Forelimb muscle (tissue), 1 donor: ENCODE measurements around the gene DNAJB5. TPM values are rescaled to one million over a fixed set of nuclear protein-coding genes. Genes with fewer than 3 reads are reported as not detected.

ENCODE experiments used
- DNase-seq: peaks from one replicate; pipeline ENCODE4 v3.0.0-alpha.2; 2013; ENCODE audit warnings: low read depth
- polyA plus RNA-seq: library from polyadenylated mRNA; unstranded; fragments of 120-200 nt; gene quantifications from one replicate; pipeline ENCODE4 v1.2.1, GENCODE V29; 2013; ENCODE audit not compliant: insufficient read length

The DNAJB5 gene
- polyA plus RNA-seq, 1 donor, result 61.6 TPM

DNA sequence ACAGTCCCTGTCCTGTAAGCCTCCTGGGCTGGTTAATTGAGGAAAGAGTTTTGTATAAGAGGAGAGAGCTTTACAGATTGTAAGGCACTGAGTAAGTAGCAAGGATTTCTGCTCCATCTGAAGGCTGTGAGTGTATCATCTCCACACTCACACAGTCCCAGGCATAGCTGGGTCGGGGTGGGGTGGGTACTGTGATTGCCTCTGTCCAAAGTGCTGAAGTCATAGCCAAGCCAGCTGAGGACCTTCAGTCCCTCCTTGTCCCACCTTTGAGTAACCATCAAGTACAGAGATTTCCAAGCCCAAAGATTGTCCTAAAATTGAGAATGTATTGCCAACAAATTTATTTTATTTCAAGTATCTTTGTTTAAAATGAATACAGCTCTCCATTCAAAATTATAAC lies 5.5 kb upstream of the DNAJB5 start:
- no peak for DNase-seq

DNA sequence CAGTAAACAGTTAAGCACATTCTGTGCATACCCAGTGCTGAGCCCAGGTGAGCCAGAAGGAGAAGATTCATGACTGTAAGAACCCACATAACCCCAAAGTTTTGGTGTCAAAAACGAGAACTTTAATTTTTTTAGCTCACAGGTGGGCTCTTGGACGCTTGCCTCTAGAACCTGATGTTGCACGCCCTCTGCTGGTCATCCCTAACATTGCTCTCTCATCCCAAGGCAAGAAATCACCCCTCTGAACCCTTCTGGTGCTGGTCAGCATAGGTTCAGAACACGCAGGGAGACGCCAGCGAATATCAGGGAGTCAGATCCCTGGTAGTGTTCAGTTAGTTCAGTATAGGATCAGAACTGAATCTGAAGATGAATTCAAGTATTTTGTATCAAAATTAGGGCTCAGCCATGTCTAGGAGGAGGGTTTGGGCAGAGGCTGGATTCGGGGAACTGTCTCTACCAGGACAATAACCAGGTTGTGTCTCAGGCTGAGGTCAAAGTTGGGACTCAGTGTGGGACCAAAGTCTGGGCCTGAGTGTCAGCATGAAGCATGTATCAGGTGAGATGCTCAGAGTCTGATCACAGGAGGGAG lies 4.1 kb upstream of the DNAJB5 start:
- DNase-seq, result no peak

DNA sequence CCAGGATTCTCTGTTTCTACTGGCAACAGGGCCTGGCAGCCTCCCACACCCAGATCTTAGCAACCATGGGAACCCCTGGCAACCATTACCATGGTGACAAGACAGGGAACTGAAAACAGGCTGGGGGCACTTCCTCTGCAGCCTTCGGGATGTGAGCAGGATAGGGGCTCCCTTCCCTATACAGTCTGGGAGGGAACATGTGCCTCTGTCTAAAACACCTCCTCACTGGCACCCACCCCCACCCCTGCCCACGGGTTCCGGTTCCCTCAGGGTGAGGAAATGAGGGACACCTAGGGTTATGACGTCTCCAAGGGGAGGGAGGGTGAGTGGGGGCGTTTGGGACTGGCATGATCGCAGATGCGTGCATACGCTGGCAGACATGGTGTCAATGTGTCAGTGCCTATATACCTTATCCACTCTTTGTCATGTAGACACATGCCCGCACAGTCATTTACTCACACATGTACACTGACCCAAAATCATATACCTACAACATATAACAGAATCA lies 3.0 kb upstream of the DNAJB5 start:
- no peak for DNase-seq

DNA sequence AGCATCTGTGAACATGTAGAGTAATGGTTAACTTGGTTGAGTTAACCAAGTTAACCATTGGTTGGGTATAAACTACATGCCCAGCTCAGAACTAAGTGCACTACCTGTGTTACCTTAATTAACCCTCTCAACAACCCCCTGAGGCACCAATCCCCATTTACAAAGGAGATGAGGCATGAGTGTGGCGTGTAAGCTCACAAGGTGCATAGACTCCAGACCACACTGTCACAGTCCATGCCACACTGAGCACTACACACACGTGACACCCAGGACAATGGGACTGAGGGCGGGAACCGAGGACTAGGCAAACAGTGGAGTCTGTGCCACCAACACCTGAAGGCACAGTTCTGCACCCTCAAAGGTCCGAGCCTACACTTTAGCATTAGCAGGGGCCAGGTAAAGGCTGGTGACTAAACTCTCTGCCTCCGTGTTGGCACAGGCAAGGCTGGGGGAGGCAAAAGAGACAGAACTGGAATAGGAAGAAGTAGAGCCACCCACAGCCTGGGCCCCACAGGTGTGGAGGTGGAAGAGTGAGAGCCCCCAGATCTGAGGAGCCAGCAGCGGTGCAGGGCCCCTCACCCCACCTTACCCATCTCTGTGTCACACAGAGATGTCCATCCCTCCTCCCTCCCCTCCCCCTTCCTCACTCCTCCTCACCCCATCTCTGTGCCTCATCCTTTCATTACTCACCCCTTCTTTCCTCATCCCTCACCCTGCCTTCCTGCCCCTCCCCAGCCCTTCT lies 2.2 kb upstream of the DNAJB5 start:
- no peak for DNase-seq

DNA sequence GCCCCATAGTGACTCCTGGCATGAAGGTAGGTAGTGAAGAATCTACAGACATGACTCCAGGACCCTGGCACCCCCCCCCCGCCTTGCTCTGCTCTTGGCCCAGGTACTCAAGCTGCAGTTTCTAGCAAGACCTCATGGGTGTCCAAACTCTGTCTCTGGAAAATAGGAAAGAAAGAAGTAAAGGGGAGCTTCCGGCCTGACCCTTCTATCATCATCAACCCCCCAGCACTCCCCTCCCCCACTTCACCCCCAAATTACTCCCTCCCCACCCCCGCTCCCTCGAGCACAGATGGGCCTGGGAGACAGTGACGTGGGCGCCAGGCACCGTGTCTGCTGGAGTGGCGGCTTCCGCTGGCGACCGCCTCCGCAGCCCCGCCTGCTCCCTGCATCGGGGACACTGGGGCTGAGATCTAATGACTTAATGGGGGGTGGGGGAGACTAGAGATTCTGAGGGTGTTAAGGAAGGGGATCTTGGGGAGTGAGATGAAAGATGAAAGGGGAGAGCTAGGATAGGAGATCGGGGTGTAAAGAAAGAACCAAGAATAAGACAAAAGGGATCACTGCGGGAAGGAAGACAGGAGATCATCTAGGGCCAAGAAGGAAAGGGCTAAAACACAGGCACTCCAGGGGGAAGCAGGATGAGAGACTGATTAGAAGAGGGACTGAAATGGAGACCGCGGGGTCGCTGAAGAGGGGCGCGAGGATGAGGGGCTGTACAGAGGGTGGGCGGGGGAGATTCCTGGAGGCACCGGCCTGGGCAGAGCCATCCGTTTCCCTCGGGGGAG lies 1.1 kb upstream of the DNAJB5 start:
- no peak for DNase-seq

DNA sequence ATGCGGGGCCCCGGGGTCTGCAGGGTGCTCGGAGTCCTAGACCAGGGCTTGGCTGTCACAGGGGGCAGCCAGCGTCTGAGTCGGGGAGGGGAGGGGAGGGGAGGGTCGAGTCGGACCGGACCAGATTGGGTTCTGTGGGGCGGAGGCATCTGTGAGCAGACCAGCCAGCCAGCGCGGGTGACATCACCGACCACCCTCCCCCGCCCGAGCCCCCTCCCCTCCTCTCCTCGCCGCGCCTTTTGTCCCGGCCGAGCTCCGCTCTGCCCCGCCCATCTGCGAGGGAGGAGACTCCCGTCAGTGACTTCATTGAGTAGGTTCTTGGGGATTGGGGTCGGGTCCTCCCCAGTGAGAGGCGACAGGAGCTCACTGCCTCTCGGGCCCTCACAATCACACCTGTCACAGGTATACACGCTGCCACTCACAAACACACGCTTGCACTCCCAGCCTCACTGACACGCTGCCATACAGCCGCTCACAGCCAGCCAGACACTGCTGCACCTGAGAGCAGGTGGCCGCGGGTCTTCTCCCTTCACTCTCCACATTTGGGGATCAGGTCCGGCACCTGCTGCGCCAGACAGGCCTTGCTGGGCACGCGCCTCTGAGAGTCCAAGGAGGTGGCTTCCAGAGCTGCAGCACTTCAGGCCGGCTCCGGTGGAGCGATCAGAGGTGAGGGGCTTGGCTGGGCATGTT lies 546 bp downstream of the DNAJB5 start:
- DNase-seq, result no peak

DNA sequence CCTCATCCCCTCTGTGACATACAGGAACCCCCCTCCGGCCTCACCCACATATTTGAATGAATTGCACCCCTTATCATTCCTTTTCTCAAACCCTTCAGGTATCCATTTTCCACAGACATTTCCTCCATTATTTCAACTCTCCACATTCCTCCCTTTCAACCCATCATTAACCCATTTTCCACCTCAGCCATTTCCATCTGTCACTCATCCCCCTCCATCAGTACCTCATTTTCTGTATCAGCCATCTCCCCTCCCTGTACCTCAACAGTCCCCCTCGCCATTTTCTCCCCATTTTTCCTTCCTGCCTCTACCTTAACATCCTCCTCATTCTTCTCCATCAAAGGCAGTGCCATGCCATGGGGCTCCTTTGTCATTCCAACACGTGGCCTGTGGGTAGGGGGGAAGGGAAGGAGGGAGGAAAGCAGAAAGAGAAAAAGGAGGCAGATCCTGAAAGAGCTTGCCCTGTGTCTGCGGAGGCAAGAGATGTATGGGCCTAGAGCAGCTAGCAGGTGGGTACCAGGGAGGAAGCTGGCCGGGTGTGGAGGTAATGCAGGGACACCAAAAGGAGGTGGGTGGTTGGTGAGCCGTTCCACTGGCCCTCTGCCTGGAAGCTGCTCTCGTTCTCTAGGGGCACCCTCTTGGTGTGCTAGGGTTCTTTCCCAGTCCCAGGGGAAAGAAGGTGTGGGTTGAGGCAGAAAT lies 1.5 kb downstream of the DNAJB5 start:
- DNase-seq, result no peak

DNA sequence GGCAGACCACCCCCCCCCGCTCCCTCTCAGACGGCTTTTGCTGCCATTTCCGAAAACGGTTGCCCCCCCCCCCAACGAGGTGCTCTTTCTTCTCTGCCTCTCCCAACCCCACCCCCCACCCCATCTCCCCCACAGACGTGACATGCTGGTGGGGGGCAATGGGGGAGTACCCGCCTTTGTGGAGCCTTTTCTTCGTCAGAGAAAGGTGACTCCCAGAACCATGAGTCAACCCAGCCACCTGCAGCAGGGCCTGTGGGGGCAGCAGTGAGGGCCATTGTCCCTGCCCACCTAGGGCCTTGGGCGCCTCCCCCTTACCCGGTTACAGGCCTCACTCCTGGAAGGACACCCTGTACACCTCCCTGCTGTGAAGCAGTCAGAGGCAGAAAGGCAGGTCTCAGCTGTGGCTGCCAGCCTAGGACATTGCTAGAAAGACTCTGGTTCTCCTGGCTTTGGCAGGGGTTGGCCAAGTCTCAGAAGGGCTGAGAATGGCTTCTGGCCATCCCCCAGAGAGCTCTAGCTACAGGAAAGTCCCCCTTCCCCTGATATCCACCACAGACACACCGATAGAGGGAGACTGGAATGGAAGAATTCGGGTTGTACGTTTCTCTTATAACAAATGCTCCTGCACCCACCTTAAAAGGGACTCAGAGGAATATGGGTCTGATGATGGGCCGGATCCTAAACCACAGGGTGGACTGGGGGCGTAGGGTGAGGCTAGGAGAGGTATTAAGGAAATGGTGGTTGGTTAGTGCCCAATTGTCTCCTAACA lies 2.2 kb downstream of the DNAJB5 start:
- no peak for DNase-seq

DNA sequence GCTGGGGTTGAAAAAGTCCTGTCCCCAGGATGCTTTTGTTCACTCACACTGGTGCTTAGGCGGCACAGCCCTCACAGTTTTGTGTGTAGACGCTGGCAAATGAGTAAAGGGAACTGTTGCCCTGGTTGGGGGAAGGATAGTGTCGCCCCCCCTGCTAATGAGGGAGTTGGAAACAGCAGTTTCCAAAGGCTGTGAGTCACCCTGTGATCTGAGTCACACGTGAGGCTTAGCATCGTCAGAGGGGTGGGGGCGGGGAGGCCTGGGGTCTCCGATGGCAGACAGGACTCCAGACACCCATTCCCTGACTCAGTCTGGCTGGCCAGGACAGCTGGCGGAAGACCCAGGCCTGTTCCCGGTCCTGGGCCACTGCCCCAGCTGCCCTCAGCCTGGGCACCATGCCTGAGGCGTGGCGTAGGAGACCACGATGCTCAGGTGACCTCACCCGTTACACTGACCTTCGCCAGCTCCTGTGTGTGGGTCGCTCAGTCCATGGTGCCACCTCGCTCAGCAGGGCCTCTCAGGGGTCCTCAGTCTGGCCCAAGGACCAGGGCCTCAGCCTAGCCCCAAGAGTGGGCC lies 2.9 kb downstream of the DNAJB5 start:
- no peak for DNase-seq

DNA sequence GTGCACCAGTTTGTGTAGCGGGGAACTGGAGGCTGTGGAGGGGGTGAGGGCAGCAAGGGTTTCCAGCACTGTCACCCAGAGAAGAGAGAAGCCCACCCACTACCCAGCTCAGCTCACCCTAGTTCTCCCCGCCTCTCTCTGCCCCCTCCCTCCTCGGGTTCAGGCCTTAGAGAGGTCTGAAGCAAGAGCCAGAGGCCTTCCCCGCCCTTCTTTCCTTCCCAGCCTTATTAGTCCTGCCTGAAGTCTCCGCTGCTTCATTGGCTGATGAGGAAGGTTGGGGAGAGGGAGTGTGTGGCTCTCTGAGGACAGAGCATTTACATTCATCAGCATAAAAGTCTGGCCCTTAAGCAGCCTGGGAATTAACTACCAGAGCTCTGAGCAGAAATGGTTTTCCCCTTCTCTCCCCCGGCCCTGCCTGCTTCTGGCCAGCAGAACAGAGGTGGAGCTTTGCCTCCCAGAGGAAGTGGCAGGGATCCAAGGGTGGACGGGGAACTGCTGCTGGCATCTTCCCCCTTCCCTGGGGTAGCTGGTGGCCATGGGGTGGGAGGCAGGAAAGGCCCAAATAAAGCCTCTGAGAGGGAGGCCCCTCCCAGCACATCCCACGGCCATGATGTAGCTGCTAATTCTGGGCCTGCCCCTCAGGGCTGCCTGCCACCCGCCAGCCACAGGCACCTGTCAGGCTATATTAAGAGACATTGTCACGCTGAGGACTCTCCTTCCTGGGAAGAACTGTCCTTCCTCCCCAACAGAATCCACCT lies 4.1 kb downstream of the DNAJB5 start:
- DNase-seq, result no peak

DNA sequence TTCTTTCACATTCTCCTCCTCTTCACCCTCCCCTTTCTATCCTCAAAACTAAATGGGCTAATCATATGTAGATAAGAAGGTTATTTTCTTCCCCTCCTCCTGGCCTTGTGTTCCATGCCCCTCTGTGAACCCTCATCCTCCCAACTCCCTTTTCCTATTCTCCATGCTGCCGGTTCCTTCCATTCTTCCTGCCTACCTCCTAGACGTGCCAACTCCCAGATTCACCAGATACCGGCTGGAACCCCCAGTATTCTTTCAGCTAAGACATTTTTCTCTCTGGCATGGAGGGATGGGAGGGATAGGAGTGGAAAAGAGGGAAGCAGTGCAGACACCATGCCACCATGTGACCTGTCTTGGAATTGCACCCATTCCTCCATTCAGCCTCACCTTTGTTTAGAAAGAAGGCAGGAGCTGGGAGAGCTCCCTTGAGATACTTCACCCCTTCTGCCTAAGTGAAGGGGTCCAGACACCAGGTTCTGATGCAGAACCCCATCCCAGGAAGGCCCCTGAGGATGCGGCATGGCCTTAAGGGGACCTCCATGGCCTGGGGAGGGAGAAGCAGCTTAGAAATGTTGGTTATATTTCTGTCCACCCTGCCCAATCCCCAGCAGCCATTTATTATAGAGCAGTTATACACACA lies 4.8 kb downstream of the DNAJB5 start:
- DNase-seq, result no peak

DNA sequence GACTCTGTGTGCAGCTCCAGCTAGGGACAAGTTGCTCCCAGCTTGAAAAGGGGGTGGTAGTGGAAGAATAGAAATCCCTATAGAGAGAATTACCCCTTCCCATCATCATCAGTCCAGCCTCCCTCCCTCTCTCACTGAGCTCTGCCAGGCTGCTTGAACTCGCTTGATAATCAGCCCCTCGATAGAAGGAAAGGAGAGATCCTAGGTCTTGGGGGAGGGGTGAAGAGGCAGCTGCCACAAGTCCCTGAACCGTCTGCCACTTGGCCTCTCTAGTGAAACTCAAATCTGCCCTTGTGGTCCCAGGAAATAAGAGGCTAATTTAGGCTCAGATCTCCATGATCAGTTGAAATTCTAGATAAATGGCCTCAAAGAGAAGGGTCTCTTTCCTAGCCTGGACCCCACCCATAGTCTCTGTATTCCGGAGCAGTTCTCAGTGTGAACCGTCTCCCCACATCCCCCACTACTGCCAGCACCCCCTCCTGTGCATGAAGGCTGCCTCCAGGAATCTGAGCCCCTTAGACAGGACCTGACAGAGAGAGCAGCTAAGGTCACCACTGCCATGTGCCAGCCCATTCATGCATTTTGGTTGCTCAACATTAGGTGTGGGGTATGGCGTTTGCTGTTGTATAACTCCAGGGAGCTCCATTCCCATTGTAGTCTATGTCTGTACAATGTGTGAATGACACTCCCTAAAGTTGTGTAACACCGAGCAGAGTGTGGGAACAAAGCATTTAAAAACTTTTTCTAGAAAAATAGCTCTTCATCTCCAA lies 5.5 kb downstream of the DNAJB5 start:
- DNase-seq, result no peak

DNA sequence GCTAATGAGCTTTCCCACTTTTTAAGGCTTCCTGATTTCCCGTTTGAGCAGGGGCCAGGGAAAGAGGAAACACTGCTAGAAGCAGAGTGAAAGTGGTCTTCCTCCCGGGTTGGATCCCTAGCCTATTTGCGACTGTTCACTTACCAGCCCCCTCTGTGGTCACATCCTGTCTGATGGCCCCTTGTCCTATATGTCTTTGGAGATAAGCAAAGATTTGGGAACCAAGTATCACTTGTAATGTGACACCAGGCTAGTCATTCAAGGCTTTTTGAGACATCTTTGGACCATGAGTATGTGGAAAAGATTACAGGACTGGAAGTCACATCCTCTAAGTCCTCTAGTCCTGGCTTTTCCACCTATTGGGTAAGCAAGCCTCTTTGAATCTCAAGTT lies 6.1 kb downstream of the DNAJB5 start:
- DNase-seq, result no peak

DNA sequence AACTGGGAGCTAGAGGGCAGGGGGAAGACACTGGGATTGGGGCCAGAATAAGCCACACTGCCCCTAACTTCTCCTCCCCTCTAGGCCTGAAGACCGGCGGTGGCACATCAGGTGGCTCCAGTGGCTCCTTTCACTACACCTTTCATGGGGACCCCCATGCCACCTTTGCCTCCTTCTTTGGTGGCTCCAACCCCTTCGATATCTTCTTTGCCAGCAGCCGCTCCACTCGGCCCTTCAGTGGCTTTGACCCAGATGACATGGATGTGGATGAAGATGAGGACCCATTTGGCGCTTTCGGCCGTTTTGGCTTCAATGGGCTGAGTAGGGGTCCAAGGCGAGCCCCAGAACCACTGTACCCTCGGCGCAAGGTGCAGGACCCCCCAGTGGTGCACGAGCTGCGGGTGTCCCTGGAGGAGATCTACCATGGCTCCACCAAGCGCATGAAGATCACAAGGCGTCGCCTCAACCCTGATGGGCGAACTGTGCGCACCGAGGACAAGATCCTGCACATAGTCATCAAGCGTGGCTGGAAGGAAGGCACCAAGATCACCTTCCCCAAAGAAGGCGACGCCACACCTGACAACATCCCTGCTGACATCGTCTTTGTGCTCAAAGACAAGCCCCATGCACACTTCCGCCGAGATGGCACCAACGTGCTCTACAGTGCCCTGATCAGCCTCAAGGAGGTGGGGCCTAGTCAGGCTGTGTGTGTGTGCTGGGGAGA lies 6.8 kb downstream of the DNAJB5 start:
- DNase-seq, result no peak

DNA sequence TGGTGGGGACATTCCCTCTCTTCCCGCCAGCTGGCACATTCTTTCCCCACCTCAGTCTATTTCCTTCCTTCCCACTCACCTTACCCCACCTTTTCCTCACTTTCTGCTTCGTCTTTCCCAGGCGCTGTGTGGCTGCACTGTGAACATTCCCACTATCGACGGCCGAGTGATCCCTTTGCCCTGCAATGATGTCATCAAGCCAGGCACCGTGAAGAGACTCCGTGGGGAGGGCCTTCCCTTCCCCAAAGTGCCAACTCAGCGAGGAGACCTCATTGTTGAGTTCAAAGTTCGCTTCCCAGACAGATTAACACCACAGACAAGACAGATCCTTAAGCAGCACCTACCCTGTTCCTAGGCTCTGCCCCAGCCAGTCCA lies 7.3 kb downstream of the DNAJB5 start:
- DNase-seq, result no peak

DNA sequence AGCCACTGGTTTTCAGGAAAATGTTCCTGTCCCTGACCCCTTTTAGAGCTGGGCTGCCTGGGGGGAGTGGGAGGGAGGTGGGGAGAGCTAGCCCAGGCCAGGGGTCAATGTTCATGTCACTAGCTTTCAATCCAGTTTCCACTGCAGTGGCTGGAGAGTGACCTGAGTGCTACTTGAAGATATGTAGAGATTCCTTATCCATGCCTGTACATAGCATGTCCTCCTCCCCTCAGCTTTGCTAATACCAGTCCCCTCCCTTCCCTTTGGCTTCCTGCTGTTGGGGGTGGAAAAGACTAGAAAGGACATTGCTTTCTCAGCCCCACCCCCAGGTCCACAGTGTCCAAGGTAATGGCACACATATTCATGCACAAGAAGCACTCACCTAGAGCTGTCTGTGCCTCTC lies 7.8 kb downstream of the DNAJB5 start:
- no peak for DNase-seq

DNA sequence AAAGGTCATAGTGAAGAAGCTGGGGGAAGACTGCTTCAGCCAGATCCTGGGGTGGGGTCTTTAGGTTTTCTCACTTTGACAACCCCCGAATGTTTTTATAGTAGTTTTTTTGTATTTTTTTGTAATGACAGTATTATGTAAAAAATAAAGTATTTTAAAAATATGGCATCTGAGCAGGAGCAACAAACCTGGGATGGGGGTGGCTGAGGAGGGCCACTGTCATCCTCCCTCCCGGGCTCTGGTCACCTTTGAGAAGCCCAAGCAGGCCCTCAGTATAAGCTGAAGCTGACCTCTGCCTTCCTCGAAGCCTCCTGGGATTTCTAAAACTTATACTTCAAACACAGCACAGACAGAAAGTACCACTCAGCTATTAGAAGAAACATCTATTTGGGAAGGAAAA lies 8.7 kb downstream of the DNAJB5 start:
- no peak for DNase-seq

DNA sequence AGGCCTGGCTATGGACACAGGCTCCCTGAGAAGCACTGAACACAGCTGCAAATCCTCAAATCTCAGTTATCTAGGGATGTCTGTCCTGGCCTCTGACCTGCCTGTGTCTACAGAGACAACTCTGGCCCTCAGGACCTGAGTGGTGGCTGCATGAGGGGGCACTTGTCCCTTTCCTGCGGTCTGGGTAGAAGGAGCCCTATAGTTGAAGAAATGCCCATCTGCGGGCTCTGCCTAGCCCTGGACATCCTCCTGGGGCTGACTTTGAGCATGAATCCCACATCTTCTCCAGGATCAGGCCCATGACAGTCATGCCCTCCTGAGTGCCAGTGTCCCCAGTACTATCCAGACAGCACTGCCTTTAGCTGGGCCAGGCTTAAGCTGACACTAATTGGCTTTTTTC lies 10.0 kb downstream of the DNAJB5 start:
- no peak for DNase-seq
